ENCODE results near the gene KCNQ5. TPM values are rescaled to one million over a fixed set of nuclear protein-coding genes. Genes with fewer than 3 reads are reported as not detected.

Gene KCNQ5
- total RNA-seq, 4 donors from 2014 or later = 0.21 to 1.1 (median 0.59) TPM; not detected in 1

- H3K27ac ChIP-seq = no peak overlapping the region
- TF ChIP-seq CTCF (IDR thresholded peaks at IDR 0.05) (no peak), POLR2A (IDR thresholded peaks at IDR 0.05) (no peak), EP300 (IDR thresholded peaks at IDR 0.05) (no peak)
- WGBS, 2 donors = 84 to 89% methylated on average over 1 of the region's 1 CpG
- H3K4me3 ChIP-seq = no peak overlapping the region
- DNase-seq (ENCODE audit: low spot score in 2 of 2) = no peak
- H3K36me3 ChIP-seq = no peaks in the 10 kb centered on the region
- H3K27me3 ChIP-seq = no peaks in the 10 kb centered on the region
- no peaks in the 10 kb centered on the region for H3K4me1 ChIP-seq
- H3K9me3 ChIP-seq = no peaks in the 10 kb centered on the region
These were observed 204.2 kb downstream of the KCNQ5 start for GRCh38 chr6:72826037-72826436.

- Histone ChIP-seq H3K27ac (no peak overlapping the region), H3K27me3 (no peaks in the 10 kb centered on the region), H3K9me3 (no peaks in the 10 kb centered on the region), H3K4me3 (no peak overlapping the region), H3K4me1 (no peaks in the 10 kb centered on the region), H3K36me3 (no peaks in the 10 kb centered on the region)
- TF ChIP-seq CTCF (IDR thresholded peaks at IDR 0.05) (no peak), POLR2A (IDR thresholded peaks at IDR 0.05) (no peak), EP300 (IDR thresholded peaks at IDR 0.05) (no peak)
- DNase-seq (ENCODE audit: low spot score in 2 of 2) = no peak
- WGBS, 2 donors = 59 to 64% methylated on average over 1 of the region's 1 CpG
These were observed 205.0 kb downstream of the KCNQ5 start for GRCh38 chr6:72826744-72827438.

- no peak overlapping the region for H3K27ac ChIP-seq
- 68 to 90% methylated on average over 2 of the region's 2 CpGs for WGBS, 2 donors
- H3K36me3 ChIP-seq = no peaks in the 10 kb centered on the region
- no peak overlapping the region for H3K4me3 ChIP-seq
- H3K9me3 ChIP-seq = no peaks in the 10 kb centered on the region
- no peaks in the 10 kb centered on the region for H3K4me1 ChIP-seq
- H3K27me3 ChIP-seq = no peaks in the 10 kb centered on the region
- TF ChIP-seq POLR2A (IDR thresholded peaks at IDR 0.05) = no peak
- TF ChIP-seq CTCF (IDR thresholded peaks at IDR 0.05) = no peak
- TF ChIP-seq EP300 (IDR thresholded peaks at IDR 0.05) = no peak
- DNase-seq (ENCODE audit: low spot score in 2 of 2) = no peak
These were observed 207.0 kb downstream of the KCNQ5 start for GRCh38 chr6:72828904-72829303.

GRCh38 chr6:72832271-72832670 is 210.4 kb downstream of the KCNQ5 start:
- H3K27me3 ChIP-seq = no peaks in the 10 kb centered on the region
- H3K4me3 ChIP-seq = no peak overlapping the region
- H3K36me3 ChIP-seq = no peaks in the 10 kb centered on the region
- H3K4me1 ChIP-seq = no peaks in the 10 kb centered on the region
- no peak overlapping the region for H3K27ac ChIP-seq
- TF ChIP-seq EP300 (IDR thresholded peaks at IDR 0.05) (no peak), CTCF (IDR thresholded peaks at IDR 0.05) (no peak)
- no peaks in the 10 kb centered on the region for H3K9me3 ChIP-seq
- 45 to 60% methylated on average over 3 of the region's 3 CpGs for WGBS, 2 donors
- DNase-seq (ENCODE audit: low spot score in 2 of 2) = no peak

GRCh38 chr6:72835749-72836148 is 213.9 kb downstream of the KCNQ5 start:
- no peak overlapping the region for H3K4me3 ChIP-seq
- H3K36me3 ChIP-seq = no peaks in the 10 kb centered on the region
- WGBS, 2 donors = 98 to 100% methylated on average over 1 of the region's 1 CpG
- no peaks in the 10 kb centered on the region for H3K9me3 ChIP-seq
- H3K27ac ChIP-seq = no peak overlapping the region
- H3K4me1 ChIP-seq = no peaks in the 10 kb centered on the region
- no peak for DNase-seq (ENCODE audit: low spot score in 2 of 2)
- H3K27me3 ChIP-seq = no peaks in the 10 kb centered on the region
- TF ChIP-seq EP300 (IDR thresholded peaks at IDR 0.05) = no peak
